ENCODE data around the gene MARCKSL1. TPM values are rescaled to one million over a fixed set of nuclear protein-coding genes. Genes with fewer than 3 reads are reported as not detected.
"Not testable (repeated sequence)": the region's sequence is repeated elsewhere in the genome, so short reads cannot be mapped to it uniquely, and the experiment has no call there.

The MARCKSL1 gene
- total RNA-seq, 1 donor from 2014 or later, result 213 TPM

DNA sequence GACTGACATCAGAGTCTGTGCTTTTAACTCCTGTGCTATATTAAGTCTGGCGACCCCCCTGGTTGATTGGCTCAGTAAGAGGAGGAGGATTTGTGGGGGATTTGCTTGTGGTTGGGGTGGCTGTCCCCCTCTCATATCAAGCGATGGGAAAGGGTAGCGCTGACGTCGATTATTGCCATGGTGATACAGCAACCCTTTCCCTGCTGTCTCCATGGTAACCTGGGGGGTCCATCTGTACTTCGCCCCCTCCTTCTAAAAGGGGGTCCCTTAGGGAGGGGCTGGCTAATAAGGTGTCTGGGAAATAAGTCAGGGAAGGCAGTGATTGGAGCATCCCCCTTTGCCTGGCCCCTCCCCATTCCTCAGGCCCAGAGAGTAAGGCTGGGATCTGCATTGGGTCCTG, 21.6 kb upstream of the MARCKSL1 start:
- Histone ChIP-seq H3K36me3 (ENCODE audit: insufficient read depth, low read length) (no peaks in the 10 kb centered on the region), H3K4me2 (ENCODE audit: low read length) (no peak overlapping the region), H3K27ac (ENCODE audit: low read depth, low read length) (no peak overlapping the region), H3K4me3 (ENCODE audit: insufficient read depth, low read depth, low read length) (no peak overlapping the region), H3K4me1 (ENCODE audit: insufficient read depth, low read length) (peaks cover 25% of the 10 kb centered on the region), H3K9ac (ENCODE audit: low read length) (no peak overlapping the region), H3K79me2 (ENCODE audit: insufficient read depth, low read length) (no peaks in the 10 kb centered on the region), H3K9me3 (ENCODE audit: insufficient read depth, low read depth, low read length) (no peaks in the 10 kb centered on the region), H3K27me3 (ENCODE audit: insufficient read depth, low read length) (no peaks in the 10 kb centered on the region), H4K20me1 (ENCODE audit: insufficient read depth, low read length) (peaks cover 4% of the 10 kb centered on the region), H2AFZ (ENCODE audit: low read depth, low read length) (no peak overlapping the region)
- no peaks in the 10 kb centered on the region for H3K27me3 Mint-ChIP-seq (ENCODE audit: low read depth, unreplicated experiment)
- DNase-seq (ENCODE audit: low read depth), result no peak
- FAIRE-seq, result no peak
- no peak overlapping the region for H3K4me3 Mint-ChIP-seq (ENCODE audit: unreplicated experiment)
- H3K36me3 Mint-ChIP-seq (ENCODE audit: low read depth, unreplicated experiment), result peaks cover 7% of the 10 kb centered on the region
- TF ChIP-seq, protein P1, sequence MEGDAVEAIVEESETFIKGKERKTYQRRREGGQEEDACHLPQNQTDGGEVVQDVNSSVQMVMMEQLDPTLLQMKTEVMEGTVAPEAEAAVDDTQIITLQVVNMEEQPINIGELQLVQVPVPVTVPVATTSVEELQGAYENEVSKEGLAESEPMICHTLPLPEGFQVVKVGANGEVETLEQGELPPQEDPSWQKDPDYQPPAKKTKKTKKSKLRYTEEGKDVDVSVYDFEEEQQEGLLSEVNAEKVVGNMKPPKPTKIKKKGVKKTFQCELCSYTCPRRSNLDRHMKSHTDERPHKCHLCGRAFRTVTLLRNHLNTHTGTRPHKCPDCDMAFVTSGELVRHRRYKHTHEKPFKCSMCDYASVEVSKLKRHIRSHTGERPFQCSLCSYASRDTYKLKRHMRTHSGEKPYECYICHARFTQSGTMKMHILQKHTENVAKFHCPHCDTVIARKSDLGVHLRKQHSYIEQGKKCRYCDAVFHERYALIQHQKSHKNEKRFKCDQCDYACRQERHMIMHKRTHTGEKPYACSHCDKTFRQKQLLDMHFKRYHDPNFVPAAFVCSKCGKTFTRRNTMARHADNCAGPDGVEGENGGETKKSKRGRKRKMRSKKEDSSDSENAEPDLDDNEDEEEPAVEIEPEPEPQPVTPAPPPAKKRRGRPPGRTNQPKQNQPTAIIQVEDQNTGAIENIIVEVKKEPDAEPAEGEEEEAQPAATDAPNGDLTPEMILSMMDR (IDR thresholded peaks at IDR 0.05; ENCODE audit: insufficient read depth, low read depth, low read length), result no peak
- TF ChIP-seq EZH2 (IDR thresholded peaks at IDR 0.05; ENCODE audit: insufficient read depth, low read length), result no peak
- H3K9me3 Mint-ChIP-seq (ENCODE audit: unreplicated experiment), result no peaks in the 10 kb centered on the region
- no peak overlapping the region for H3K27ac Mint-ChIP-seq (ENCODE audit: unreplicated experiment)
- H3K4me1 Mint-ChIP-seq (ENCODE audit: low read depth, unreplicated experiment), result peaks cover 19% of the 10 kb centered on the region

DNA sequence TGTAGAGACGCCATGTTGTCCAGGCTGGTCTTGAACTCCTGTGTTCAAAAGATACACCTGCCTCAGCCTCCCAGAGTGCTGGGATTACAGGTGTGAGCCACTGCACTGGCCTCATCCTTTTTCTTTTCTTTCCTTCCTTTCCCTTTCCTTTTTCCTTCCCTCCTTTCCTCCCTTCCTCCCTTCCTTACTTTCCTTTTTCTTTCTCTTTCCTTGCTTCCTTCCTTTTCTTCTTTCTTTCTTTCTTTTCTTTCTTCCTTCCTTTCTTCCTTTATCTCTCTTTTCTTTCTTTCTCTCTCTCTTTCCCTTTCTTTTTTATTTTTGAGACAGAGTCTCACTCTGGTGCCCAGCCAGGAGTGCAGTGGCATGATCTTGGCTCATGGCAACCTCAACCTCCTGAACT, 20.4 kb upstream of the MARCKSL1 start:
- Mint-ChIP-seq H3K4me3 (ENCODE audit: unreplicated experiment) (no peak overlapping the region), H3K27ac (ENCODE audit: unreplicated experiment) (no peak overlapping the region), H3K27me3 (ENCODE audit: low read depth, unreplicated experiment) (no peaks in the 10 kb centered on the region), H3K9me3 (ENCODE audit: unreplicated experiment) (no peaks in the 10 kb centered on the region), H3K36me3 (ENCODE audit: low read depth, unreplicated experiment) (peaks cover 3% of the 10 kb centered on the region), H3K4me1 (ENCODE audit: low read depth, unreplicated experiment) (peaks cover 18% of the 10 kb centered on the region)
- H4K20me1 ChIP-seq (ENCODE audit: insufficient read depth, low read length), result peaks cover 4% of the 10 kb centered on the region
- no peak for DNase-seq (ENCODE audit: low read depth)
- no peaks in the 10 kb centered on the region for H3K9me3 ChIP-seq (ENCODE audit: insufficient read depth, low read depth, low read length)
- TF ChIP-seq, protein P1 (IDR thresholded peaks at IDR 0.05; ENCODE audit: insufficient read depth, low read depth, low read length), result no peak
- TF ChIP-seq EZH2 (IDR thresholded peaks at IDR 0.05; ENCODE audit: insufficient read depth, low read length), result no peak
- no peak overlapping the region for H3K27ac ChIP-seq (ENCODE audit: low read depth, low read length)
- FAIRE-seq, result no peak
- H3K4me2 ChIP-seq (ENCODE audit: low read length), result no peak overlapping the region
- H2AFZ ChIP-seq (ENCODE audit: low read depth, low read length), result no peak overlapping the region
- no peaks in the 10 kb centered on the region for H3K79me2 ChIP-seq (ENCODE audit: insufficient read depth, low read length)
- no peaks in the 10 kb centered on the region for H3K27me3 ChIP-seq (ENCODE audit: insufficient read depth, low read length)
- no peaks in the 10 kb centered on the region for H3K36me3 ChIP-seq (ENCODE audit: insufficient read depth, low read length)
- no peak overlapping the region for H3K4me3 ChIP-seq (ENCODE audit: insufficient read depth, low read depth, low read length)
- no peak overlapping the region for H3K9ac ChIP-seq (ENCODE audit: low read length)
- peaks cover 24% of the 10 kb centered on the region for H3K4me1 ChIP-seq (ENCODE audit: insufficient read depth, low read length)

DNA sequence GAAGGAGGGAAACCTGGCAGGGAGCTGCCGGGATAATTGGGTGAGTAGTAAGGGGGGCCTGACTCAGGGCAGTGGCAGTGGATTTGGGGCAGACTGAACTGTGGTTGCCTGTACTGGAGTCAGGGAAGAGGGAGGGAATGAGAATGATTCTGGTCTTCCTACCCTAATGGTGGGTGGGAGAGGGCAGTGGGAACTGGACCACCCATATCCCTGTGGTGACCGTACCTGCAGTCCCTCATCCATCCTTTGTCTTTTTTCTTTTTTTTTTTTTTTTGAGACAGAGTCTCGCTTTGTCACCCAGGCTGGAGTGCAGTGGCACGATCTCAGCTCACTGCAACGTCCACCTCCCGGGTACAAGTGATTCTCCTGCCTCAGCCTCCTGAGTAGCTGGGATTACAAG, 19.7 kb upstream of the MARCKSL1 start:
- not testable (repeated sequence) for H3K4me3 ChIP-seq (ENCODE audit: insufficient read depth, low read depth, low read length); H3K9me3 Mint-ChIP-seq (ENCODE audit: unreplicated experiment); H4K20me1 ChIP-seq (ENCODE audit: insufficient read depth, low read length); H2AFZ ChIP-seq (ENCODE audit: low read depth, low read length); DNase-seq (ENCODE audit: low read depth); FAIRE-seq; H3K9me3 ChIP-seq (ENCODE audit: insufficient read depth, low read depth, low read length); H3K4me2 ChIP-seq (ENCODE audit: low read length); H3K79me2 ChIP-seq (ENCODE audit: insufficient read depth, low read length); H3K27me3 ChIP-seq (ENCODE audit: insufficient read depth, low read length); H3K36me3 Mint-ChIP-seq (ENCODE audit: low read depth, unreplicated experiment); H3K27ac ChIP-seq (ENCODE audit: low read depth, low read length); H3K9ac ChIP-seq (ENCODE audit: low read length); H3K36me3 ChIP-seq (ENCODE audit: insufficient read depth, low read length); H3K4me3 Mint-ChIP-seq (ENCODE audit: unreplicated experiment); H3K27ac Mint-ChIP-seq (ENCODE audit: unreplicated experiment); H3K27me3 Mint-ChIP-seq (ENCODE audit: low read depth, unreplicated experiment)
- H3K4me1 ChIP-seq (ENCODE audit: insufficient read depth, low read length), result peaks cover 24% of the 10 kb centered on the region
- H3K4me1 Mint-ChIP-seq (ENCODE audit: low read depth, unreplicated experiment), result peaks cover 18% of the 10 kb centered on the region
